HG03103 (cell line): ENCODE results near the gene HTR3B.
"Not testable (repeated sequence)": the region's sequence is repeated elsewhere in the genome, so short reads cannot be mapped to it uniquely, and the experiment has no call there.

Source experiments
- ATAC-seq: cut with Tn5 transposase; IDR thresholded peaks from one replicate; pipeline ENCODE4 v1.9.1; 2021; ENCODE audit warnings: low read depth; ENCODE audit not compliant: unreplicated experiment

The HTR3B gene

GRCh38 chr11:113880971-113881370, 23.6 kb upstream of the HTR3B start:
- no peak for ATAC-seq

GRCh38 chr11:113881856-113882255, 22.7 kb upstream of the HTR3B start:
- no peak for ATAC-seq

- ATAC-seq, result no peak
Measured at GRCh38 chr11:113884361-113884836, 20.2 kb upstream of the HTR3B start.

GRCh38 chr11:113885897-113886296, 18.7 kb upstream of the HTR3B start:
- ATAC-seq, result no peak

GRCh38 chr11:113888848-113889247, 15.7 kb upstream of the HTR3B start:
- ATAC-seq, result no peak

- no peak for ATAC-seq
Measured at GRCh38 chr11:113894421-113894996, 10.1 kb upstream of the HTR3B start.

GRCh38 chr11:113895367-113896155, 9.0 kb upstream of the HTR3B start:
- no peak for ATAC-seq

- peak; percentile 51 for ATAC-seq
Measured at GRCh38 chr11:113896156-113896879, 8.3 kb upstream of the HTR3B start.

DNA sequence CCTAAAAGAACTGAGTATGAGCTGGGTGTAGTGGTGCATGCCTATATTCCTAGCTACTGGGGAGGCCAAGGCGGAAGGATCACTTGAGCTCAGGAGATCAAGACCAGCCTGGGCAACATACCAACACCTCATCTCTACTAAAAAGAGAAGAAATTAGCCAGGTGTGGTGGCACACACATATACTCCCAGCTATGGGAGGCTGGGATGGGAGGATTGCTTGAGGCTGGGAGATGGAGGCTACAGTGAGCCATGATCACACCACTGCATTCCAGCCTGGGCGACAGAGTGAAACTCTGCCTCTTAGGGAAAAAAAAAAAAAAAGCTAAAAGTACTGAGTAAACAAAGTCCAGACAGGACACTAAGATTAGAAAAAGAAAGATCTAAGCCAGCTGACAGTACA, 3.5 kb upstream of the HTR3B start:
- no peak for ATAC-seq

DNA sequence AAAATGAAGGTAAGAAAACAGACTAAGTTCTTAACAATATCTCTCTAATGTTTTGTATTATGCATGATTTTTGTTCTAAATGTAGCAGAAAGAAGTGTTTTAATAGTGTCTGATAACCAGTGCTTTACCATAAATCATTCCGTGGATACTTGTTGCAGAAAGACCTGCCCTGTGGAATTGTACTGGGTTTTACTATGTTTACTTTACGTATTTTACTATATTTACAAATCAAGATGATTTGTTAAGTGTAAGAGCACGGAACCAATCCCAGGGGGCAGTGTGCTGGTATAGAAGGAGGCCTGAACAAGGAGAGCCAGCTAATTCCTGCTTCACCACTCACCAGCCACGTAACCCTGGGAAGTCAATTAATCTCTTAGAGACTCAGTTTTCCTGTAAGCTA, 1.4 kb downstream of the HTR3B start:
- no peak for ATAC-seq

DNA sequence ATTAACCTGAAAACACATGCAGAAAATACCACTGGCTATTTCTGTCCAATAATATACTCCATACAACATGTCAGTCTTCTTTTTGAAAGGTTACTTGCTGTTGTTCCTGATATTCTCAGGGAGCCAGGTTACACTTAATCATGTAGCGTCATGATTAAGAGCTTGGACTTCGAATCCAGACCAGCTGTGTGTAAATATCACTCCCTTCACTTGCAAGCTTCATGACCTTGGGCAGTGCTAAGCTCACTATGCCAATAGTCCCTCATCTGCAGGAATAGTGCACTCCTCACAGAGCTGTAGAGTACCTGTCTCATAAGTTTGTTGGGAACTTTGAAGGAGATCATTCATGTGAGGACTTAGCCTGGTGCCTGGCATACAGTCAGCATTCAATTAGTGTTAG, 1.9 kb downstream of the HTR3B start:
- no peak for ATAC-seq

GRCh38 chr11:113907152-113907551, 2.6 kb downstream of the HTR3B start:
- no peak for ATAC-seq

- ATAC-seq, result no peak
Measured at GRCh38 chr11:113907681-113908080, 3.1 kb downstream of the HTR3B start.

DNA sequence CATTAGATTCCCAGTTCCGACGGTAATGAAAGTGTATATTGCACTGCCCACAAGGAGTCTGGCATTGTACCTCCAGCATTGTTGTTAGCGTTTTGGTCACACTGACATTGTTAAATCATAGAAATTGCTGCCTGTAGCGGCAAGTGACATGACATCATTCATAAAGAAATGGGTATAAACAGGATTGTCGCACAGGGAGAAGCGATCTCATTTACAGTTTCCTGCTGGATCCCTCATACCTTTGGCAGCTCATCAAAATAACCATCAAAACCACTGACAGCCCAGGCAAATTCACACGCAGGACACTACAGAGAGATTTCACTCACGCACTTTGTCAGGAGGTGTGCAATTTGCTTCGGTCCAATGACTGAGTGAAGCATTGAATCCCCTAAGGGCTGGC, 3.5 kb downstream of the HTR3B start:
- ATAC-seq, result no peak

DNA sequence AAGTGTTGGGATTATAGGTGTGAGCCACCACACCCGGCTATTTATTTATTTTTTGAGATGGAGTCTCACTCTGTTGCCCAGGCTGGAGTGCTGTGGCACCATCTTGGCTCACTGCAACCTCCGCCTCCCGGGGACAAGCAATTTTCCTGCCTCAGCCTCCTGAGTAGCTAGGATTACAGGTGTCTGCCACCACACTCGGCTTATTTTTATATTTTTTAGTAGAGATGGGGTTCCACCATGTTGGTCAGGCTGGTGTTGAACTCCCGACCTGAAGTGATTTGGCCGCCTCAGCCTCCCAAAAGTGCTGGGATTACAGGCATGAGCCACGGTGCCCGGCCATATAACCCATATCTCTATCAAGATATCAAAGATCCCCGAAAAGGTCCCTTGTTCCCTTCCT, 6.9 kb downstream of the HTR3B start:
- ATAC-seq, result not testable (repeated sequence)

GRCh38 chr11:113923572-113923971, 19.0 kb downstream of the HTR3B start:
- no peak for ATAC-seq

GRCh38 chr11:113926273-113927197, 21.9 kb downstream of the HTR3B start:
- no peak for ATAC-seq

DNA sequence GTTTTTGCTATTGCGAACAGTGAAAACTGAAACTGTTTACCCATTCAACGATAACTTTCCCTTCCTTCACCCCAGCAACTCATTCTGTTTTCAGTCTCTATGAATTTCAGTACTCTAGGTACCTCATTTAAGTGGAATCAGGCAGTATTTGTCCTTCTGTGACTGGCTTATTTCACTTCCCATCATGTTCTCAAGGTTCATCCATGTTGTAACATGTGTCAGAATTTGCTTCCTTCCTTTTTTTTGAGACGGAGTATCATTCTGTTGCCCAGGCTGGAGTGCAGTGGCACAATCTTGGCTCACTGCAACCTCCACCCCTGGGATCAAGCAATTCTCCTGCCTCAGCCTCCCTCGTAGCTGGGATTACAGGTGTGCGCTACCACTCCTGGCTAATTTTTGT, 23.7 kb downstream of the HTR3B start:
- no peak for ATAC-seq

DNA sequence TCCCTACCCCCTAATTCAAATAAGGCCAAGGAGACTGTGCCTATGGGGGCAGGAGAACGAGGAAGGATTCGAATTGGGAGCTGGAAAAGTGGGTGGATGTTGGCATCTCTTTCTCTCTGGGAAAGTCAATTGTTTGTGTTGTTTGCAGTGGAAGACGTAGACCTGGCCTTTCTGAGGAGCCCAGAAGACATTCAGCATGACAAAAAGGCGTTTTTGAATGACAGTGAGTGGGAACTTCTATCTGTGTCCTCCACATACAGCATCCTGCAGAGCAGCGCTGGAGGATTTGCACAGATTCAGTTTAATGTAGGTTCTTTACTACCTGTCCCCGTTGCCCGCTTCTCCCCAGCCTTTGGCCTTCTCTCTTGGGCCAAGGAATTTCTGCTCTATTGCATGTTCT, 28.2 kb downstream of the HTR3B start:
- no peak for ATAC-seq

DNA sequence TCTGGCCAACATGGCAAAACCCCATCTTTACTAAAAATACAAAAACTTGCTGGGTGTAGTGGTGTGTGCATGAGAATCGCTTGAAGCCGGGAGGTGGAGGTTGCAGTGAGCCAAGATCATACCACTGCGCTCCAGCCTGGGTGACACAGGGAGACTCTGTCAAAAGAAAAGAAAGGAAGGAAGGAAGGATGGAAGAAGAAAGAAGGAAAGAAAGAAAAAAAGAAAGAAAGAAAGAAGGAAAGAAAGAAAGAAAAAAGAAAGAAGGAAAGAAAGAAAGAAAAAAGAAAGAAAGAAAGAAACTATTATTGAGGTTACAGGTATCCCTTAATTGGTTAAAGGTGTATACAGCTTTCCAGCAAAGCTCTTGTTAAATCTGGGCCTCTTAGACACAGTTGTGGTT, 29.6 kb downstream of the HTR3B start:
- ATAC-seq, result not testable (repeated sequence)

DNA sequence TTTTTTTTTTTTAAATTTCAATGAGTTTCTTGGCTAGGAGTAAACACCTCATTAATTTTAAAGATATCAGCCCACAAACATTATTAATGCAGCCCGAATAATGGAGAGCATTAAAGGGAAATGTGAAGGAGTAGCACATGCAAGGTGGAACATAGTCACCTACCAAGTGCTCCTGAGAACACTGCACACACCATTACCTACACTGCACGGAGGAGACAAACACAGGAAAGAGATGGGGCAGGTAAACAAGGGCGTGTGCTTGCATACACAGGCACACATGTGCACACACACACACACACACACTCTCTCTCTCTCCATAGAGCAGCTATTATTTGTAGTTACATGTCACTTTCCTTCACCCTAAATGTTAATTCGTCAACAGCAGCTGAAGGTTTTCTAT, 30.2 kb downstream of the HTR3B start:
- no peak for ATAC-seq
